Ovary (tissue), 9 donors: ENCODE results near the gene PTAR1. TPM values are rescaled to one million over a fixed set of nuclear protein-coding genes. Genes with fewer than 3 reads are reported as not detected.

Source experiments
- DNase-seq, 5 donors: peaks; one replicate each; pipeline ENCODE4 v3.0.0-alpha.2; 2019 to 2020
- H3K27ac ChIP-seq, 2 donors: fragments of 200-600 bp; one replicate each; pipeline versions ENCODE4 v1.5.1 to v1.8.0; 2019 to 2022
- H3K27me3 ChIP-seq: fragments of 200-600 bp; one replicate; pipeline ENCODE4 v1.8.0; 2022
- H3K36me3 ChIP-seq: fragments of 200-600 bp; sonication (generic); one replicate; pipeline ENCODE4 v1.5.1; 2019
- H3K4me1 ChIP-seq: one replicate; pipeline ENCODE4 v1.8.1; 2013; ENCODE audit warnings: mild to moderate bottlenecking, moderate library complexity; ENCODE audit not compliant: insufficient read depth
- H3K4me3 ChIP-seq: fragments of 200-600 bp; sonication (generic); one replicate; pipeline ENCODE4 v1.5.1; 2017
- H3K9me3 ChIP-seq, 2 donors: fragments of 200-600 bp in 1 of 2; sonication (generic) in 1 of 2; one replicate each; pipeline versions ENCODE4 v1.5.1 to v1.8.1; 2013 to 2019; ENCODE audit warnings: mild to moderate bottlenecking in 1 of 2, moderate library complexity in 1 of 2
- EP300 ChIP-seq: sonication (generic); formaldehyde crosslinking; IDR thresholded peaks from one replicate; pipeline ENCODE4 v1.6.1; 2017; ENCODE audit warnings: antibody characterized with exemption
- POLR2A ChIP-seq: fragments of 450-650 bp; IDR thresholded peaks from one replicate; pipeline ENCODE4 v1.6.1; 2017; ENCODE audit warnings: antibody characterized with exemption, mild to moderate bottlenecking, moderate library complexity
- WGBS, 3 donors: extraction: QIAGEN DNeasy Blood & Tissue Kit in 1 of 3; methylation state at CpG; one replicate each; pipeline versions ENCODE4 v1.1.5 to v1.1.7; 2013 to 2017; 5-methylcytosine and 5-hydroxymethylcytosine counted together
- intact Hi-C, 4 donors: fragments of 100-400 bp; cut with DNase I; formaldehyde crosslinking; loops; one replicate each; pipeline versions ENCODE4 v1.11.0 to v1.15.1; 2022 to 2023
- polyA plus RNA-seq, 2 donors: library from polyadenylated mRNA; stranded (reverse); fragments of 200-250 nt in 1 of 2; fragments of 350-450 nt in 1 of 2; fragmentation: Illumina TruSeq in 1 of 2; extraction: RNeasy Lipid Tissue Mini Kit (QIAGEN cat#74804) in 1 of 2; gene quantifications; one replicate each; pipeline ENCODE4 v1.2.3, GENCODE V29; 2013 to 2014
- total RNA-seq, 7 donors: library from RNA; depleted of rRNA in 2 of 7; stranded (reverse); fragments of >200 nt in 2 of 7; fragmentation: NEBNext Ultra II Directional in 3 of 7; extraction: Animal tissue kit (Norgen Biotek cat#: 25700) in 3 of 7; gene quantifications; one replicate each; pipeline versions ENCODE4 v1.1.0 to v1.2.4, GENCODE V29; 2016 to 2023
- TF ChIP-seq, protein P1 (sequence below), 3 donors: fragments of 450-650 bp in 2 of 3; fragments of 200-600 bp in 1 of 3; IDR thresholded peaks; one replicate each; pipeline versions ENCODE4 v1.5.1 to v1.8.0; 2016 to 2022; ENCODE audit warnings: antibody characterized with exemption in 3 of 3, mild to moderate bottlenecking in 1 of 3
- donor health status: DM: no; HTN: no; CAD: no; lungs with moderate emphysema.
- donor health status: DM: no; HTN: no; CAD: no.
- donor health status: Bipolar disorder and iron deficiency.
- donor health status: DM: yes; HTN: yes; CAD: no.
- donor health status: DM: no; HTN: no; CAD: no.
- donor health status: DM: yes; HTN: yes; CAD: no.

Gene PTAR1
- total and polyA plus RNA-seq, 9 donors: 9.8 to 63.0 (median 47.1) TPM

DNA sequence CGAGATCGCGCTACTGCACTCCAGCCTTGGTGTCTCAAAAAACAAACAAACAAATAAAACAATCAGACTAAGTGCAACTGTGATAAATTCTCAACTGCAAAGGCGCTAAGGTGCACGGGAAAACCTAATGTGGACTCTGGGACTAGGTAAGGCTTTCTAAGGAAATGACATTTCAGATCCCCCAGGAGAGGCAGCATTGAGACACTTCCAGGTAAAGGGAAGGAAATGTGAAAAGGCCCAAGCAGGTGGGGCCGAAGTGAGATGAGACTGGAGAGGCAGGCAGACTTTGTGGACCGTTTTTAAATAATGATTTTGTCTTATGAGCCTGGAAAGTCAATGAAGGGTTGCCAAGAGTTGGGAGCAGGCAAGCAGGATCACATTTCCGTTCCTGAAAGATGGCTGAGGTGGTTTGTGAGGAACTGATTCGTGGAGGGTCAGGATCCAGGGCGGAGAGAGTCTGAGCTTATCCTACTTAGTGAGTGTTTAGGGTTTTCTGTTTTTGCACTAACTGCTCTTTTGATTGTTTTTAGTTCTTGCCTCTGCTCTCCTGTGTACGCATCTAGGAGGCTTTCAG lies 85.6 kb downstream of the PTAR1 start:
- Histone ChIP-seq H3K27me3 (no peaks in the 10 kb centered on the region), H3K27ac (no peak overlapping the region), H3K9me3 (no peaks in the 10 kb centered on the region), H3K36me3 (no peaks in the 10 kb centered on the region), H3K4me3 (no peak overlapping the region), H3K4me1 (peaks cover 3% of the 10 kb centered on the region)
- TF ChIP-seq POLR2A (no peak), EP300 (no peak)
- TF ChIP-seq, protein P1, sequence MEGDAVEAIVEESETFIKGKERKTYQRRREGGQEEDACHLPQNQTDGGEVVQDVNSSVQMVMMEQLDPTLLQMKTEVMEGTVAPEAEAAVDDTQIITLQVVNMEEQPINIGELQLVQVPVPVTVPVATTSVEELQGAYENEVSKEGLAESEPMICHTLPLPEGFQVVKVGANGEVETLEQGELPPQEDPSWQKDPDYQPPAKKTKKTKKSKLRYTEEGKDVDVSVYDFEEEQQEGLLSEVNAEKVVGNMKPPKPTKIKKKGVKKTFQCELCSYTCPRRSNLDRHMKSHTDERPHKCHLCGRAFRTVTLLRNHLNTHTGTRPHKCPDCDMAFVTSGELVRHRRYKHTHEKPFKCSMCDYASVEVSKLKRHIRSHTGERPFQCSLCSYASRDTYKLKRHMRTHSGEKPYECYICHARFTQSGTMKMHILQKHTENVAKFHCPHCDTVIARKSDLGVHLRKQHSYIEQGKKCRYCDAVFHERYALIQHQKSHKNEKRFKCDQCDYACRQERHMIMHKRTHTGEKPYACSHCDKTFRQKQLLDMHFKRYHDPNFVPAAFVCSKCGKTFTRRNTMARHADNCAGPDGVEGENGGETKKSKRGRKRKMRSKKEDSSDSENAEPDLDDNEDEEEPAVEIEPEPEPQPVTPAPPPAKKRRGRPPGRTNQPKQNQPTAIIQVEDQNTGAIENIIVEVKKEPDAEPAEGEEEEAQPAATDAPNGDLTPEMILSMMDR (IDR thresholded peaks at IDR 0.05): no peak
- intact Hi-C loops: loop anchor here in 1 of 4 donors (5.0 kb wide), 1 partner anchor 83 kb away; no protein-coding TSS in a partner anchor
- 65 to 77% (median 67%) methylated on average over 11 of the region's 11 CpGs for WGBS, 3 donors
- no peak for DNase-seq

DNA sequence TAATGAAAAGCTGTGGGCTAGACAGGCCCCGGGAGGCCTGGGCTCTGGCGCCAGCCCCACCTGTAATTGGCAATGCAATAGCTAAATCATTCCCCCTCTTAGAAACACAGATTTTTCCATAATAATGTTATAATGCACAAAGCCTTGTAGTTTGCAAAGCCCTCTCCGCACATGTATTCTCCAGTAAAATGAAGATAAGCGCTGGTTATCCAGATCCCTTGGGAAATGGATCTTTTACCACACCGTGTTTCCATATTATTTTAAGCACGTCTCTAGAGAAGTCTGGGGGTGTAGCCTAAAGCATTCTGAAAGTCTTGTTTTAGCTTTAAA lies 86.5 kb downstream of the PTAR1 start:
- 16 to 21% (median 20%) methylated on average over 6 of the region's 6 CpGs for WGBS, 3 donors
- peak overlapping the region; percentile 8 to 68 for H3K27ac ChIP-seq
- TF ChIP-seq EP300: no peak
- no peak for TF ChIP-seq POLR2A
- TF ChIP-seq, protein P1 (IDR thresholded peaks at IDR 0.05): no peak
- DNase-seq: no peak
- no peaks in the 10 kb centered on the region for H3K27me3 ChIP-seq
- H3K4me1 ChIP-seq: peaks cover 3% of the 10 kb centered on the region
- H3K4me3 ChIP-seq: peak overlapping the region; percentile 62
- H3K9me3 ChIP-seq: no peaks in the 10 kb centered on the region
- H3K36me3 ChIP-seq: no peaks in the 10 kb centered on the region
- intact Hi-C loops: loop anchor here in 1 of 4 donors (5.0 kb wide), 1 partner anchor 84 kb away; no protein-coding TSS in a partner anchor

DNA sequence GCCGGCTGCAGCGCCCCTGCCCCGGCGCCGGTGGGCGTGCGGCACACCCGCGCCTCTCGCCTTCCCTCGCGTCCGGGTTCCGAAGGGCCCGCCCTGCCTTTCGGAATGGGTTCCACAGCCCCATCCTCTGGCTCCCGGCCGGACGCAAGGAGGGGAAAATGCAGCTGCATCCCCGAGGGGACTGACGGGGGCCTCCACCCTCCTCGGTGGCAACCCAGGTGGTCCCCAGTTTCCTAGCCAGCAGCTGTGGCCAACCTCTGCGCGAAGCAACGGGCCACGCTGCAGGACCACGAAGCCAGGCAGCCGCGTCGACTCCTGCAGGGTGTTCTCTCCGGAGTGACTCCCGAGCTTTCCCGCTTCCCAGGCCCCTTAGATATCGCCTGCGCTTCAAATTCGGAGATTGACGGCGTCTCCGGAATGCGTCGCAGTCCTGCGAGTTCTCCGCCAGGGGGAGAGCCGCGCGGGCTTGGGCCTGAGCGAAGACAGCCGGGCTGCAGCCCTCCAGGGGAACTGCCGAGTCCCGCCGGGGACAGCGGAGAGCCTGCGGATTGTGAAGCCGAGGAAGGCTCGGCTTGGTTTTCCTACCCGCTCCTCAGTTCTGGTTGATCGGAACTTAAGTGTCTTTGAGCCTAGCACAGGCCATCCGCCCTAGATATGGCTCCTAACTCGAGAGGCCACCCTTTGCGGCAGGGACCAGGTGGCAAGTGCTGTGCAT lies 87.1 kb downstream of the PTAR1 start:
- Histone ChIP-seq H3K4me1 (peaks cover 3% of the 10 kb centered on the region), H3K27me3 (no peaks in the 10 kb centered on the region), H3K36me3 (no peaks in the 10 kb centered on the region), H3K4me3 (peak overlapping the region; percentile 62), H3K9me3 (no peaks in the 10 kb centered on the region), H3K27ac (peak overlapping the region; percentile 8 to 68)
- DNase-seq: peak; percentile 76 to 86 (median 84)
- TF ChIP-seq EP300 (no peak), POLR2A (no peak)
- TF ChIP-seq, protein P1 (IDR thresholded peaks at IDR 0.05): peak; percentile 79 to 80 (median 80)
- intact Hi-C loops: loop anchor here in 1 of 4 donors (5.0 kb wide), 1 partner anchor 85 kb away; no protein-coding TSS in a partner anchor
- WGBS, 3 donors: 0 to 1% (median 1%) methylated on average over 49 to 60 of the region's 60 CpGs

DNA sequence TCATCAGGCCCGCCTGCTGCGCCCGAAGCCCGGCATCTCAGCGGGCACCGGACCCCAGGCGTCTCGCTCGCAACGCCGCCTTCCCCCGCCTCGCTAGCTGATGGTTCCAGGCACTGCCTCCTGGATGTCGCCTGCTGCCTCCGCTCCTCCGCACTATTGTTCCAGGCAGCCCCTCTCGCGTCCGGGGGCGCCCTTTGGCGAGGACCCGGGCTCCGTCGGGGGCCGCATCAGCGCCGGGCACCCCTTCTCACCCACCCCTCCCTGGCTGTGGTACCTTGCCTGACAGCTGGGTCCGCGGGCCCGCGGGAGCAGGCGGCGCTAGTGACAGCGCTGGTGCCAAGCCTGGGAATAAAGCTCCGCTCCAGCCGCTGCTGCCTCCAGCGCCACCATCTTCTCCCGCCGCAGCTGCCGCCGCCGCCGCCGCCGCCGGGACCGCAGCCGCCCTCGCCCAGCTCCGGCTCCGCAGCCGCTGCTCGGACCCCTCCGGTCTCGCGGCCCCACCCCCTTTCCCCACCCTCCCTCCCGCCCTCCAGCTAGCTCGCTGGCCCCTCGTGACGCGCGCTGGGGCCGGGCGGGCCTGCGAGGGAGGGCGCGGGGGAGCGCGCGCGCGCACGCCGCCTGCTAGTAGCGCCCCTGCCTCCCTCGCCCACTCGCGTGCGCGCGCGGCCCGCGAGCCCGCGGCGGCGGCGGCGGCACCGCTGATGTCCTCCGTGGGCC lies 87.8 kb downstream of the PTAR1 start, which contains the start of gene APBA1:
Gene APBA1, minus strand, starts transcription at position 493 of the 717 bp plus-strand sequence.
- Histone ChIP-seq H3K27ac (peak within 1 kb of the TSS; percentile 89 to 96), H3K4me3 (peak within 1 kb of the TSS; percentile 62), H3K27me3 (no peaks in the 10 kb centered on the region), H3K9me3 (no peaks in the 10 kb centered on the region), H3K36me3 (no peaks in the 10 kb centered on the region), H3K4me1 (peaks cover 3% of the 10 kb centered on the region)
- TF ChIP-seq, protein P1 (IDR thresholded peaks at IDR 0.05): no peak
- TF ChIP-seq POLR2A (no peak), EP300 (no peak)
- WGBS, 3 donors: 0% methylated on average over 53 to 92 of the region's 92 CpGs
- peak; percentile 77 to 86 (median 82) for DNase-seq
- intact Hi-C loops: loop anchor here in 1 of 4 donors (5.0 kb wide), 1 partner anchor 85 kb away; no protein-coding TSS in a partner anchor
